Prostate gland (tissue), 2 donors: ENCODE measurements around the gene MINK1.

Source experiments
- CTCF ChIP-seq, 4 experiments: fragments of 200-600 bp in 2 of 4; fragments of 450-650 bp in 2 of 4; sonication (generic) in 2 of 4; IDR thresholded peaks; 1 replicate in 3 of 4; 2 replicates in 1 of 4; pipeline ENCODE4 v1.5.1; 2016 to 2019; ENCODE audit warnings: antibody characterized with exemption in 4 of 4, mild to moderate bottlenecking in 2 of 4, moderate library complexity in 2 of 4
- POLR2A ChIP-seq: fragments of 450-650 bp; IDR thresholded peaks from one replicate; pipeline ENCODE4 v1.6.1; 2016; ENCODE audit warnings: antibody characterized with exemption, mild to moderate bottlenecking
- POLR2AphosphoS5 ChIP-seq: sonication (generic); formaldehyde crosslinking; IDR thresholded peaks from one replicate; pipeline ENCODE4 v1.6.1; 2017; ENCODE audit warnings: antibody characterized with exemption

- TF ChIP-seq CTCF (IDR thresholded peaks at IDR 0.05): no peak
- peak; percentile 72 for TF ChIP-seq POLR2A
- peak; percentile 84 for TF ChIP-seq POLR2AphosphoS5
Measured at GRCh38 chr17:4858882-4859260, 25.7 kb downstream of the MINK1 start.
